HG03108 (cell line): Measurements from ENCODE around the gene NAT9.
A peak's percentile ranks its signal among the peaks of the same experiment; 100 is the strongest.

Source experiments
- ATAC-seq: cut with Tn5 transposase; IDR thresholded peaks from one replicate; pipeline ENCODE4 v1.9.1; 2021; ENCODE audit warnings: moderate library complexity; ENCODE audit not compliant: unreplicated experiment

Gene NAT9

GRCh38 chr17:74780443-74781238 lies 4.5 kb upstream of the NAT9 start:
- no peak for ATAC-seq

GRCh38 chr17:74779948-74780400 lies 3.8 kb upstream of the NAT9 start:
- peak; percentile 39 for ATAC-seq

GRCh38 chr17:74779501-74779900 lies 3.4 kb upstream of the NAT9 start:
- ATAC-seq, result no peak

- ATAC-seq, result no peak
Measured at GRCh38 chr17:74778960-74779359, 2.8 kb upstream of the NAT9 start.

GRCh38 chr17:74777901-74778515 lies 1.9 kb upstream of the NAT9 start:
- no peak for ATAC-seq

- ATAC-seq, result no peak
Measured at GRCh38 chr17:74776990-74777389, 845 bp upstream of the NAT9 start.

GRCh38 chr17:74775409-74776043 lies 619 bp downstream of the NAT9 start:
- ATAC-seq, result no peak

- no peak for ATAC-seq
Measured at GRCh38 chr17:74773871-74774286, 2.3 kb downstream of the NAT9 start.

GRCh38 chr17:74773414-74773813 lies 2.7 kb downstream of the NAT9 start:
- ATAC-seq, result no peak

- ATAC-seq, result no peak
Measured at GRCh38 chr17:74772053-74772452, 4.1 kb downstream of the NAT9 start.

GRCh38 chr17:74771319-74771914 lies 4.7 kb downstream of the NAT9 start:
- no peak for ATAC-seq

GRCh38 chr17:74770498-74771318 lies 5.4 kb downstream of the NAT9 start:
- ATAC-seq, result peak; percentile 61

GRCh38 chr17:74769856-74770497 lies 6.2 kb downstream of the NAT9 start:
- no peak for ATAC-seq

GRCh38 chr17:74769266-74769855 lies 6.8 kb downstream of the NAT9 start:
- ATAC-seq, result no peak

GRCh38 chr17:74768763-74769114 lies 7.4 kb downstream of the NAT9 start:
- ATAC-seq, result no peak

- ATAC-seq, result no peak
Measured at GRCh38 chr17:74768069-74768762, 7.9 kb downstream of the NAT9 start.

GRCh38 chr17:74767111-74767516 lies 9.0 kb downstream of the NAT9 start:
- ATAC-seq, result no peak

- no peak for ATAC-seq
Measured at GRCh38 chr17:74766413-74766812, 9.7 kb downstream of the NAT9 start.

- no peak for ATAC-seq
Measured at GRCh38 chr17:74764751-74765286, 11.3 kb downstream of the NAT9 start.
